ENCODE data around the gene IER5L.

DNA sequence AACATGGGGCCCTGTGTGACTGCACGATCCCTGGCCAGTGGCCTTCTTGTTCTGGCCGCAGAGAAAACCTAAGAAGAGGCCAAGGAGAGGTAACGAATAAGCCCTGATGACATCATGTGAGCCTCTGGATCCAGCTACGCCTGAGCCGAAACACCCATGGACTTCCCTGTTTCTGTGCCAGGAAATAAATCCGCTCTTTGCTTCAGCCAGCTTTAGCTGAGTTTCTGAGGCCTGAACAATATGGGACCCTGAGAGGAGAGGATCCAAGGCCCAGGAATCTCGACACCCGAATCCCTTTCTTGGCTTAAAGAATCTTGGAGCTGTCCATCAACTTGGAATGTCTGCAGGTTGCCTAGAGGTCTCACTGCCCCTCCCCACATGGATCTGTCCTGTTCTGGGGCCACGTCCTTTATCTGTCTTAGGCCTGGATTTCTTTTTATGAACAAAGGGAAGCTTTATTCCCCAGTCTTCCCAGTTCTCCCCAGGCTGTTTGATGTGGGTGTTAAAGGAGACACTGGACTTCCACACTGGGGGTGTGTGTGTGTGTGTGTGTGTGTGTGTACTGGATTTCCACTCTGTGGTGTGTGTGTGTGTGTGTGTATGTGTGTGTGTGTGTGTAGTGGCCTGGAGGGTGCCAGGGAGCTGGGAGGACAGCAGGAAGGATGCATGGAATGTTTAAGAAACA lies 13.7 kb downstream of the IER5L start:
- TF ChIP-seq CTCF (IDR thresholded peaks at IDR 0.05) = no peak
- no peak for TF ChIP-seq ZFX (IDR thresholded peaks at IDR 0.05; ENCODE audit: borderline replicate concordance)

All from 22Rv1 (cell line).